Psoas muscle (tissue), 8 donors: ENCODE results near the gene ATXN3L. TPM values are rescaled to one million over a fixed set of nuclear protein-coding genes. Genes with fewer than 3 reads are reported as not detected.

Source experiments
- ATAC-seq, 4 donors: fragments of 200-7000 bp; cut with Tn5 transposase; one replicate each; pipeline ENCODE4 v1.9.1; 2020; ENCODE audit warnings: moderate library complexity in 3 of 4, mild to moderate bottlenecking in 2 of 4
- DNase-seq, 2 donors: peaks; one replicate each; pipeline ENCODE4 v3.0.0-alpha.2; 2020
- H3K27ac ChIP-seq: fragments of 200-600 bp; one replicate; pipeline ENCODE4 v1.8.0; 2022
- H3K27me3 ChIP-seq, 3 donors: fragments of 200-600 bp in 1 of 3; one replicate each; pipeline versions ENCODE4 v1.6.1 to v1.8.0; 2013 to 2022; ENCODE audit warnings: low read length in 2 of 3, mild to moderate bottlenecking in 2 of 3, moderate library complexity in 1 of 3; ENCODE audit not compliant: insufficient read depth in 3 of 3
- H3K36me3 ChIP-seq, 2 donors: fragments of 200-600 bp in 1 of 2; one replicate each; pipeline versions ENCODE4 v1.6.1 to v1.8.0; 2013 to 2022; ENCODE audit warnings: low read depth in 1 of 2, mild to moderate bottlenecking in 1 of 2, moderate library complexity in 1 of 2; ENCODE audit not compliant: insufficient read depth in 1 of 2
- H3K4me1 ChIP-seq: fragments of 200-600 bp; one replicate; pipeline ENCODE4 v1.8.0; 2022
- H3K4me3 ChIP-seq: fragments of 200-600 bp; one replicate; pipeline ENCODE4 v1.8.0; 2022; ENCODE audit warnings: mild to moderate bottlenecking
- H3K9me3 ChIP-seq: fragments of 200-600 bp; one replicate; pipeline ENCODE4 v1.8.0; 2022
- CTCF ChIP-seq: fragments of 200-600 bp; IDR thresholded peaks from one replicate; pipeline ENCODE4 v1.8.0; 2022; ENCODE audit warnings: antibody characterized with exemption
- WGBS, 3 donors: extraction: QIAGEN DNeasy Blood & Tissue Kit; methylation state at CpG; one replicate each; pipeline versions ENCODE4 v1.1.6 to v1.1.7; 2013; 5-methylcytosine and 5-hydroxymethylcytosine counted together
- intact Hi-C, 2 donors: fragments of 100-400 bp; cut with DNase I; formaldehyde crosslinking; loops; one replicate each; pipeline versions ENCODE4 v1.11.0 to v1.14.2; 2022
- polyA plus RNA-seq, 3 donors: library from polyadenylated mRNA; stranded (reverse); fragments of 200-250 nt; gene quantifications; one replicate each; pipeline ENCODE4 v1.2.3, GENCODE V29; 2013
- total RNA-seq, 4 donors: library from RNA; stranded (reverse); fragmentation: NEBNext Ultra II Directional in 2 of 4; extraction: Animal tissue kit (Norgen Biotek cat#: 25700) in 2 of 4; gene quantifications; one replicate each; pipeline versions ENCODE4 v1.2.1 to v1.2.4, GENCODE V29; 2021 to 2023
- donor health status: healthy with polysubstance abuse.
- donor health status: DM: no; HTN: no; CAD: no; lungs with moderate emphysema.
- donor health status: Bipolar disorder and iron deficiency.
- donor health status: healthy.
- donor health status: DM: yes; HTN: yes; CAD: no.
- donor health status: DM: no; HTN: no; CAD: no.
- donor health status: DM: no; HTN: no; CAD: no.
- donor health status: DM: yes; HTN: yes; CAD: no.

ATXN3L gene
- total and polyA plus RNA-seq, 7 donors = not detected

- Histone ChIP-seq H3K4me3 (no peak overlapping the region), H3K4me1 (no peaks in the 10 kb centered on the region), H3K36me3 (no peaks in the 10 kb centered on the region), H3K9me3 (no peaks in the 10 kb centered on the region), H3K27ac (no peak overlapping the region), H3K27me3 (peaks cover 0 to 3% (median 0%) of the 10 kb centered on the region in 3 donors)
- DNase-seq (no peak), ATAC-seq (no peak)
- intact Hi-C loops = no loop called here
- WGBS, 3 donors = 61 to 65% (median 63%) methylated on average over 6 of the region's 6 CpGs
- TF ChIP-seq CTCF = no peak
Observed at GRCh38 chrX:13293700-13294099, 26.2 kb downstream of the ATXN3L start.

- ATAC-seq (no peak), DNase-seq (no peak)
- 94 to 97% (median 96%) methylated on average over 24 to 32 of the region's 32 CpGs for WGBS, 3 donors
- H3K9me3 ChIP-seq = no peaks in the 10 kb centered on the region
- H3K27ac ChIP-seq = no peak overlapping the region
- intact Hi-C loops = no loop called here
- H3K4me3 ChIP-seq = no peak overlapping the region
- TF ChIP-seq CTCF = no peak
- H3K36me3 ChIP-seq = no peaks in the 10 kb centered on the region
- H3K27me3 ChIP-seq = peaks cover 0 to 3% (median 0%) of the 10 kb centered on the region in 3 donors
- no peaks in the 10 kb centered on the region for H3K4me1 ChIP-seq
Observed at GRCh38 chrX:13290891-13291614, 28.8 kb downstream of the ATXN3L start.

- Histone ChIP-seq H3K4me1 (no peaks in the 10 kb centered on the region), H3K27me3 (peaks cover 0 to 3% (median 0%) of the 10 kb centered on the region in 3 donors), H3K9me3 (peaks cover 11% of the 10 kb centered on the region), H3K27ac (no peak overlapping the region), H3K36me3 (no peaks in the 10 kb centered on the region), H3K4me3 (no peak overlapping the region)
- WGBS, 3 donors = 71 to 88% (median 84%) methylated on average over 5 of the region's 5 CpGs
- no peak for TF ChIP-seq CTCF
- intact Hi-C loops = no loop called here
- DNase-seq (no peak), ATAC-seq (no peak)
Observed at GRCh38 chrX:13288671-13289070, 31.2 kb downstream of the ATXN3L start.

- WGBS, 3 donors = 70 to 88% (median 85%) methylated on average over 2 of the region's 2 CpGs
- no peaks in the 10 kb centered on the region for H3K4me1 ChIP-seq
Observed at GRCh38 chrX:13287816-13288215, 32.0 kb downstream of the ATXN3L start.

More at GRCh38 chrX:13287816-13288215, 32.0 kb downstream of the ATXN3L start:
- DNase-seq (no peak), ATAC-seq (no peak)
- Histone ChIP-seq H3K4me3 (no peak overlapping the region), H3K9me3 (peaks cover 11% of the 10 kb centered on the region), H3K27ac (no peak overlapping the region), H3K36me3 (no peaks in the 10 kb centered on the region), H3K27me3 (peaks cover 0 to 3% (median 0%) of the 10 kb centered on the region in 3 donors)
- intact Hi-C loops = no loop called here
- no peak for TF ChIP-seq CTCF
